Measurements from ENCODE around the gene CIAPIN1.

CIAPIN1 gene

DNA sequence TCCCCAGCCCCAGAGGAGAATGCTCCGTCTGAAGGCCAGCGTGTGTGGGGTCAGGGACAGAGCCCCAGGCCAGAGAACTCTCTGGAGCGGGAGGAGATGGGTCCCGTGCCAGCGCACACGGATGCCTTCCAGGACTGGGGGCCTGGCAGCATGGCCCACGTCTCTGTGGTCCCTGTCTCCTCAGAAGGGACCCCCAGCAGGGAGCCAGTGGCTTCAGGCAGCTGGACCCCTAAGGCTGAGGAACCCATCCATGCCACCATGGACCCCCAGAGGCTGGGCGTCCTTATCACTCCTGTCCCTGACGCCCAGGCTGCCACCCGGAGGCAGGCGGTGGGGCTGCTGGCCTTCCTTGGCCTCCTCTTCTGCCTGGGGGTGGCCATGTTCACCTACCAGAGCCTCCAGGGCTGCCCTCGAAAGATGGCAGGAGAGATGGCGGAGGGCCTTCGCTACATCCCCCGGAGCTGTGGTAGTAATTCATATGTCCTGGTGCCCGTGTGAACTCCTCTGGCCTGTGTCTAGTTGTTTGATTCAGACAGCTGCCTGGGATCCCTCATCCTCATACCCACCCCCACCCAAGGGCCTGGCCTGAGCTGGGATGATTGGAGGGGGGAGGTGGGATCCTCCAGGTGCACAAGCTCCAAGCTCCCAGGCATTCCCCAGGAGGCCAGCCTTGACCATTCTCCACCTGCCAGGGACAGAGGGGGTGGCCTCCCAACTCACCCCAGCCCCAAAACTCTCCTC lies 64.5 kb downstream of the CIAPIN1 start:
- DNase-seq (ENCODE audit: low read depth): no peak

DNA sequence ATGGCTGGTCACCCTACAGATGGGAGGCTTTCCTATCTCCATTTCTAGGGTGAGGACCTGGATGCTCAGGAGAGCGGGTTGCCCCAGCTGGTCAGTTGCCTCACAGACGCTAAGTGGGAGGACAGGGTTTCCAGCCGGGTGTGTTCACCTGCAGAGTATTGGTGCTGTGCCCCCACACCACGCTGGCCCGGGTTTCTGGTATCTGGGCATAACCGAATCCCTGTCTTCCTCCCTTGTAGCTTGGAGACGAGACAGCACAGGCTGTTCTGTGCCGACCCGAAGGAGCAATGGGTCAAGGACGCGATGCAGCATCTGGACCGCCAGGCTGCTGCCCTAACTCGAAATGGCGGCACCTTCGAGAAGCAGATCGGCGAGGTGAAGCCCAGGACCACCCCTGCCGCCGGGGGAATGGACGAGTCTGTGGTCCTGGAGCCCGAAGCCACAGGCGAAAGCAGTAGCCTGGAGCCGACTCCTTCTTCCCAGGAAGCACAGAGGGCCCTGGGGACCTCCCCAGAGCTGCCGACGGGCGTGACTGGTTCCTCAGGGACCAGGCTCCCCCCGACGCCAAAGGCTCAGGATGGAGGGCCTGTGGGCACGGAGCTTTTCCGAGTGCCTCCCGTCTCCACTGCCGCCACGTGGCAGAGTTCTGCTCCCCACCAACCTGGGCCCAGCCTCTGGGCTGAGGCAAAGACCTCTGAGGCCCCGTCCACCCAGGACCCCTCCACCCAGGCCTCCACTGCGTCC lies 65.2 kb downstream of the CIAPIN1 start:
- DNase-seq (ENCODE audit: low read depth): no peak

GRCh38 chr16:57380671-57381462 lies 66.3 kb downstream of the CIAPIN1 start:
- no peak for DNase-seq (ENCODE audit: low read depth)

DNA sequence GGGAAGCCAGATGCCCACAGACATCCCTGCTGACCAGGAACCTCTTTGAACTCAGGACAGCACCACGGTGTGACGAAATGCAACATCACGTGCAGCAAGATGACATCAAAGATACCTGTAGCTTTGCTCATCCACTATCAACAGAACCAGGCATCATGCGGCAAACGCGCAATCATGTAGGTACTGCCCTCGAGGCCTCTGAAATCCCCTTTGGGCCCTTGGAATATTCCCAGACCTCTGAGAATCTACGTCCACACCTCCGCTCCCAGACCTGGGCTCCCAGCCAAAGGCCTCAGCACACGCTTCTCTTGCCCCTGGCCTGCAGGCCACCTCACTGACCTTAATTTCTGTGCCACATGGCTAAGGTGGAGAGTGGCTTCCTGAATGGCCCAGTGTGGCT lies 67.6 kb downstream of the CIAPIN1 start:
- DNase-seq (ENCODE audit: low read depth): no peak

Data from HS-5 (cell line).